GM12875 (cell line): ENCODE data around the gene DHCR24.
A peak's percentile ranks its signal among the peaks of the same experiment; 100 is the strongest.
"Not testable (repeated sequence)": the region's sequence is repeated elsewhere in the genome, so short reads cannot be mapped to it uniquely, and the experiment has no call there.

Experiments
- H3K4me3 ChIP-seq: one replicate; pipeline ENCODE4 v1.5.1; 2011; ENCODE audit warnings: low read depth, low read length, control low read depth
- TF ChIP-seq, protein P1 (sequence below): IDR thresholded peaks from 2 replicates; pipeline ENCODE4 v1.5.1; 2011; ENCODE audit warnings: low read depth, mild to moderate bottlenecking, control low read depth, inconsistent platforms, low read length, moderate library complexity, borderline replicate concordance; ENCODE audit not compliant: insufficient read depth

The DHCR24 gene

DNA sequence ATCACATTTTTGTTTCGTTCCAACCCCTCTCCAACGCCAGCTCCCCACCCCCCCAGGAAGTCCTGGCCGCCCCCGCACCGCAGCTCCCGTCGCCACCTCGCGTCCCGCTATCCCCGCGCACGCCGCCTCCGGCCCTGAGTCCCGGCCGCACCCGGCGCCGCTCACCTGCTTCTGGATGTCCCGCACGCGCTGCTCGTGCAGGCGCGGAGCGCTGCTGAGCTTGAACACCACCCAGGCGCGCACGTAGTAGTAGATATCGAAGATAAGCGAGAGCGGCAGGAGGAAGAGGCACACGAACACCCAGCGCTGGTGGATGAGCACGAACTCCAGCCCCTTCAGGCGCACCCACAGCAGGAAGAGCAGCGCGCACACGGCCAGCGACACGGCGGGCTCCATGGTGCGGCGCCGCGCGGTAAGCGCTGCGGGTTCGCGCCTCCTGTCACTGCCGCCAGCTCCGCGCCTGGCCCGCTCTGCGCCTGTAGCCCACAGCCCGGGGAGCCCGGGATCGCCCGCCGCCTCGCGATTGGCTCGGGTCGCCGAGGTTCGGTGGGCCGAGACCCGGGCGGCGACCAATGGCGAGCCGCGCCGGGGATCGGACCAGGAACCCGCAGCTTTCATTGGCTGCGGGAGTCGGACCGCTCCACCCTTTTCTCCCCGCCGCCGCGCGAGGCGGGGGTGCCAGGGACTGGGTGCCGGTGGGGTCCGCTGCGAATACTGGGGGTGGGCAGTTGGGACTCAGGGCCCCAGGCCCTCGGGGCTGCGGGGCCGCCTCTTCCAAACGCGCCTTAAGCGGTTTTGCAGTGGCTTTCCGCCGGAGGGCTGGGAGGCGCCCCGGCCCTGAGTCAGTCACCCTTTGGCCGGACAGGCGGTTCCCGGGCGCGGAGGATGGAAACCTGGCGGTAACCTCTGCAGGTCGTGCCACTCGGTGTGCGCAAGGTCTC lies at the start of gene DHCR24:
Gene DHCR24 (minus strand): TSS at position 472 of the 941 bp plus-strand sequence. CDS start 76 bp downstream, at position 396.
- TF ChIP-seq, protein P1, sequence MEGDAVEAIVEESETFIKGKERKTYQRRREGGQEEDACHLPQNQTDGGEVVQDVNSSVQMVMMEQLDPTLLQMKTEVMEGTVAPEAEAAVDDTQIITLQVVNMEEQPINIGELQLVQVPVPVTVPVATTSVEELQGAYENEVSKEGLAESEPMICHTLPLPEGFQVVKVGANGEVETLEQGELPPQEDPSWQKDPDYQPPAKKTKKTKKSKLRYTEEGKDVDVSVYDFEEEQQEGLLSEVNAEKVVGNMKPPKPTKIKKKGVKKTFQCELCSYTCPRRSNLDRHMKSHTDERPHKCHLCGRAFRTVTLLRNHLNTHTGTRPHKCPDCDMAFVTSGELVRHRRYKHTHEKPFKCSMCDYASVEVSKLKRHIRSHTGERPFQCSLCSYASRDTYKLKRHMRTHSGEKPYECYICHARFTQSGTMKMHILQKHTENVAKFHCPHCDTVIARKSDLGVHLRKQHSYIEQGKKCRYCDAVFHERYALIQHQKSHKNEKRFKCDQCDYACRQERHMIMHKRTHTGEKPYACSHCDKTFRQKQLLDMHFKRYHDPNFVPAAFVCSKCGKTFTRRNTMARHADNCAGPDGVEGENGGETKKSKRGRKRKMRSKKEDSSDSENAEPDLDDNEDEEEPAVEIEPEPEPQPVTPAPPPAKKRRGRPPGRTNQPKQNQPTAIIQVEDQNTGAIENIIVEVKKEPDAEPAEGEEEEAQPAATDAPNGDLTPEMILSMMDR: no peak
- H3K4me3 ChIP-seq: peak within 1 kb of the TSS; percentile 90

DNA sequence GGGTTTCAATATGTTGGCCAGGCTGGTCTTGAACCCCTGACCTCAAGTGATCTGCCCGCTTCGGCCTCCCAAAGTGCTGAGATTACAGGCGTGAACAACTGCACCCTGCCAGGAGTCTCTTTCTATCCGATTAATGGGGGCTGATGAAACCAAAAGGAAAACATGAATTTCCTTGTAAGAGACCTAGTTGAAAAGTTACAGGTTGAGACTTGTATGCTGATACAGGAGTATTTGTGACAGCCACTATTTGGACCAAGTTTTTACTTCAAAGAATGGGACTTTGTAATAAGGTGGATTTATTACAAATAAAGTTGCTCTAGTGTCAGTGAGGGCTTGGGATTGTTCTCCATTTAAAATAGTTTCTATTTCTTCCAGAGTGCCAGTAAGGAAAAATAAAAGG lies 49.8 kb upstream of the DHCR24 start:
- TF ChIP-seq, protein P1: no peak
- H3K4me3 ChIP-seq: no peak overlapping the region

DNA sequence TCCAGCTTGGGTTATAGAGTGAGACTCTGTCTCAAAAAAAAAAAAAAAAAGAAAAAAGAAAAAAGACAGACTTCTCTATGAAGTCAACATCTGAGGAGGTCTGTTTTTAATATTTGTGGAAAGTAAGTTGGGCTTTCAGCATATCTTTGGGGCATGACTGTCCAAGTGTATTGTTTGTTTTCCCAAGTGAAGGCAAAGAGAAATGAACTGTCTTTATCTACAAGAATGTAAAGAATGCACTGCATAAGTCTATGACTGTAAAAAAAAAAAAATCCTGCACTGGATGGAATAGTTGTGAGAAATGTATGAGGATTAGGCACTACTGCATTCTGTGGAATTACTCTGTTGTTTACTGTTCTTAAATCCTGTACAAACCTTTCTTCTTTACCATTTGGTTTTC lies 47.9 kb upstream of the DHCR24 start:
- TF ChIP-seq, protein P1: no peak
- no peak overlapping the region for H3K4me3 ChIP-seq

DNA sequence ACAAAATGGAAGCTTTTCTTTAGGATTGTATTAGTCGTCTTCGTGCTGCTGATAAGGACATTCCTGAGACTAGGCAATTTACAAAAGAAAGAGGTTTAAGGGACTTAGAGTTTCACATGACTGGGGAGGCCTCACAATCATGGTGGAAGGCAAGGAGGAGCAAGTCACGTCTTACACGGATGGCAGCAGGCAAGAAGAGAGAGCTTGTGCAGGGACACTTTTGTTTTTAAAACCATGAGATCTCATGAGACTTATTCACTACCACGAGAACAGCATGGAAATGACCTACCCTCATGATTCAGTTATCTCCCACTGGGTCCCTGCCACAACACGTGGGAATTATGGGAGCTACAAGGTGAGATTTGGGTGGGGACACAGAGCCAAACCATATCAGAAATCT lies 47.1 kb upstream of the DHCR24 start:
- not testable (repeated sequence) for H3K4me3 ChIP-seq

DNA sequence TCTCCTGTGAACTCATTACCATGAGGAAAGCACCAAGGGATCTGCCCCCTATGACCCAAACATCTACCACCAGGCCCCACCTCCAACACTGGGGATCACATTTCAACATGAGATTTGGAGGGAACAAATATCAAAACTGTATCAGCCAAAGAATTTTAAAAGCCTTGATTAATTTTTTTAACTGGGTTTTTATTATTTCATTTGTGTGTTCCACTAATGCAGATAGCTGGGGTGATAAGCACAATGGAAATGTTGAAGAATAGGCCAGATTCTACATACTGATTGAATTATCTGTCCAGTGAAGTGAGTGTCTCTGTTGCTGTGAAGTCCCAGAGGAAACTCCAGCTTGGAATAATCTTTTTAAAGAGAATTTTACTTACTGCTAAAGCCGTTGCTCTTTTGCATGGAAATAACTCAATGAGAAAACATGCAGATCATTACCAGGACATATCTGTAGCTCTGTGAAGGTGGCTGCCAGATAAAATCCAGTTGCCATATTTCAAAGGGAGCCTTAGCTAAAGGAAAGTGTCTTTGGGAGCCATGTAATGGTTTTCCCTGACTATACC lies 44.4 kb upstream of the DHCR24 start:
- no peak overlapping the region for H3K4me3 ChIP-seq
- TF ChIP-seq, protein P1: no peak

DNA sequence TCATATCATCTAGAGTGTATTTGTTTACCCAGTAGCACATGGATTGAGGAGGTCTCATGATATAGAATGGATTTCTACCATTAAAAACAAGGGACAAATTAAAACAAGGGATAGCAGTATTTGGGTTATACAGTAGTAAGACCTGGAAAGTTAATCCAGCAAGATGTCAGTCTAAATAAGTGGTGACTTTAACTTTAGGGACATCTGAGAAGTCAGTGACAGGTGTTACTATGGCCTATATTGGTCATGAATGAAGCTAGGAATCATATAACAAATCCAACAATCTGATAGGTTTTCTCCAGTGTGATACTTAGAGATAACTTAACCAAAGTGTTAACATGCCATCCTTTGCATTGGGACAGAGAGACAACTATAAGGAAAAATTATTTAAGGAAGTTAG lies 42.7 kb upstream of the DHCR24 start:
- TF ChIP-seq, protein P1: no peak
- no peak overlapping the region for H3K4me3 ChIP-seq

- no peak overlapping the region for H3K4me3 ChIP-seq
- TF ChIP-seq, protein P1: no peak
Measured at GRCh38 chr1:54928327-54928726, 41.3 kb upstream of the DHCR24 start.
